ENCODE measurements around the gene HDAC4.

Gene HDAC4

GRCh38 chr2:239029958-239030357, 370.9 kb downstream of the HDAC4 start:
- FAIRE-seq, result no peak
- DNase-seq (ENCODE audit: insufficient read length, low spot score), result no peak

- DNase-seq (ENCODE audit: insufficient read length, low spot score), result no peak
- no peak for FAIRE-seq
Observed at GRCh38 chr2:239028253-239028619, 372.6 kb downstream of the HDAC4 start.

GRCh38 chr2:239027391-239028252, 373.2 kb downstream of the HDAC4 start:
- no peak for DNase-seq (ENCODE audit: insufficient read length, low spot score)
- no peak for FAIRE-seq

DNA sequence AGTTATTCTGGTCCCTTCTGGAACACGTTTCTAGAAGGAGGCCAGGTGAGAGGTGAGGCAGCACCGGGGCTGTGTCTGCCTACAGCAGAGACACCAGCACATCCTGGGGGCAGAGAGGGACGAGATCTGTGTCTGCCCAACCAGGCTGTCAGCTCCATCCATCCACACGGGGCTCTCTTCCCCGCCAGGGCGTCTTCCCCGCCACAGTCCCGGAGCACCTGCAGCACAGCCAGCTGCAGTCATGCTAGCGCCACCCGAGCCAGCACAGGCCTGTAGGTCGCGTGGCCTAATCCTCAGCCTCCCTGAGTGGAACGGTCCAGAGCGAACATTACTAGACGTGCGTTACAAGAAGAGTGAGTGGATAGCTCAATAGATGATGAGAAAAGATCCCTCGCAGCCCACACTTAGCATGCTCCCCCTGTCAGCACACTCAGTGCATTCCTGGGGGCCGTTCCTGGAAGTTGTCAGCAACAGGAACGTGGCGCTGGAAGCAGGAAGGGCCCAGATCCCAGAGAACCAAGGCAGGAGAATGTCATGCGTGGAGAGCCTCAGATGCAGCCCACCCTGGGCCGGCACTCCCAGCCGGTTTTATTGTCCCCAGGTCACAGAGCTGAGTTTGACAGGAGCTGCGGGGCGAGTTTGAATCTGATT, 374.0 kb downstream of the HDAC4 start:
- no peak for FAIRE-seq
- no peak for DNase-seq (ENCODE audit: insufficient read length, low spot score)

- DNase-seq (ENCODE audit: insufficient read length, low spot score) (no peak), FAIRE-seq (no peak)
Observed at GRCh38 chr2:239025951-239026461, 374.8 kb downstream of the HDAC4 start.

- DNase-seq (ENCODE audit: insufficient read length, low spot score), result no peak
- FAIRE-seq, result no peak
Observed at GRCh38 chr2:239025096-239025801, 375.6 kb downstream of the HDAC4 start.

DNA sequence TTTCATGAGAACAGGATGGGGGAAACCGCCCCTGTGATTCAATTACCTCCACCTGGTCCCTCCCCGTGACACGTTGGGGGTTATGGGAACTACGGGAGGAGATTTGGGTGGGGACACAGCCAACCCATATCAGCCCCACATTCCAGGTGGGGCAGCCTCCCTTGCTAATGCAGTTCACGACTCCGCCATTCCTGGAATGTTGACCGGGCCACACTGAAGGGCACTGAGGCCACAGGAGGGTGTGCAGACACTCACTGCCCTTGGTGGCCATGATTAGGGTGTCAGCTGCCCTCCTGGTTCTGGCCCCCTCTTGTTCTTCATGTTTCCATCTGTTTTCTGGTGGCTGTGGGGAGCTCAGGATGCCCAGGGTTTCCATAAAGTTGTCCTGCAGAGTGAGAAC, 376.6 kb downstream of the HDAC4 start:
- DNase-seq (ENCODE audit: insufficient read length, low spot score) (no peak), FAIRE-seq (no peak)

GRCh38 chr2:239022437-239023260, 378.2 kb downstream of the HDAC4 start:
- DNase-seq (ENCODE audit: insufficient read length, low spot score) (no peak), FAIRE-seq (no peak)

DNA sequence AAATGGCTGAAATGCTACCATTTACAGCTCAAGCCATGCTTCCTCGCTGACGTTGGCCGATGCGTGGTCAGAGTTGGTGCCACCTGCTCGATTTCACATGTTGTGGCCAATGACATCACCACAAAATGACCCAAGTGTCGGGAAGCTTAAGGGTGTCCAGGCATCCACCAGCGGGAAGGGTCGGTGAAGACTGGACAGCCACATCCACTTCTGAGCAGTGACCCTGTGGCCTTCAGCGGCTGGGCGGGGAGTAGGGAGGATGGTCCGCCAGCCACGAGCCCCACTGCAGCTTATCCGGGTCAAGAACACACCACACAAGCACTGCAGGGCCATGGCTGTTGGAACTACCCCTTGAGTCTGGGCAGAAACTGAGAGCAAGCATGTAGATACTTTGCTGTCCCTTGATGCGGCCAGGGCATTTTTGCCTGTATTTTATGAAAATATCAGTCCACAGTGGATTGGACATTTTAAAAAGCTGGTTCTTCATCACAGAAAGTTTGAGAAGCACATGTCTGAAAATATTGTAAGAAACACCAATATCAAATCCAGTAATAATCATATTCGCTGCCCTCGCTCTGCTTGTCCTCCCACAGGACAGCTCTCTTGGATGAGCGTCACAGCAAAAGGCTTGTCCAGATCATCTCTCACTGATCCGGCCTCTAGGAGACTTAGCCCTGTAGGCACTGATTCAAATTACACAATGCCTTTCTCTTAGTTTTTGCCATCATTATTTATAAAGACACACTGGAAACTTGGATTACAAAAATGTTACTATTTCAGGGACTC, 379.0 kb downstream of the HDAC4 start:
- DNase-seq (ENCODE audit: insufficient read length, low spot score) (no peak), FAIRE-seq (no peak)

GRCh38 chr2:239021224-239021623, 379.6 kb downstream of the HDAC4 start:
- no peak for FAIRE-seq
- no peak for DNase-seq (ENCODE audit: insufficient read length, low spot score)

DNA sequence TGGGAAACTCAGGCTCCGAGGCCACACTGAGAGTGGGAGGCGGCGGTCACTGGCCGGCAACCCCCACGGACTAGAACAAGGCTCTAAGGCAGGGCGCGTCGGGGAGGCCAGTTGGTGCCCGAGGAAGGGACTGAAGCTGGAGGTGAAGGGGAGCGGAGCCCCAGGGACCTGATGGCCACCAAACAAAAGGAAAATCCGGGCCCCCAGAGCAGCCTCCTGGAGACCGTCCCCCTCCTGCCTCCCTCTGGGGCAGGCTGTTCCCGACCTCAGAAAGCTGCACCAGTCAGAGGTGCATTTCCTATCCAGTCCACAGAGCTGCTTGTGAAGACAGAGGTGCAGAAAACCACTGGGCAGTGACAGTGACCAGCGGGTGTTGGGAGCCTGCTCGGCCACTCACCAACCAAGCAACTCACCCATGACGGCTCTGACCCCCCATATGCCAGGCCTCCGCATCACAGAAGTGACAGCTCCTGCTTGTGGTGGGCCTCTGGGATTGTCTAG, 380.2 kb downstream of the HDAC4 start:
- FAIRE-seq, result no peak
- no peak for DNase-seq (ENCODE audit: insufficient read length, low spot score)

DNA sequence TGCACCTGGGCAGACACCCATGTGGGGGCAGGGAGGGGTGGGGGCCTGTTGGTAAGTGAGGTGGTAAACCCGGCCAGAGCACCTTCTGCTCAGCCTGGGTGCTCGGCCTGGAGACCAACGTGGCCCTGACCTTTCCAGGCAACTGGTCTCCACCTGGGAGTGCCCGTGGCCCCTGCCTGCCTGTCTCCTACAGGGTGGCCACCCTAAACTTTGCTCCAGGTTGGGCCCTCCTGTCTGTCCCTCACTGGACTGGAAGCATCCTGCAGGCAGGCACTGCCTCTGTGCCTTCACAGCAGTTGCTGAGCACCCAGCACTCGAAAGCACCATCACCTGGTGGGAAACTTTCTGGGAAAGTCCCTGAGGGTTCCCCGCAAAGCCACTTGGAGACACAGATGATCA, 381.6 kb downstream of the HDAC4 start:
- FAIRE-seq, result no peak
- DNase-seq (ENCODE audit: insufficient read length, low spot score), result no peak

DNA sequence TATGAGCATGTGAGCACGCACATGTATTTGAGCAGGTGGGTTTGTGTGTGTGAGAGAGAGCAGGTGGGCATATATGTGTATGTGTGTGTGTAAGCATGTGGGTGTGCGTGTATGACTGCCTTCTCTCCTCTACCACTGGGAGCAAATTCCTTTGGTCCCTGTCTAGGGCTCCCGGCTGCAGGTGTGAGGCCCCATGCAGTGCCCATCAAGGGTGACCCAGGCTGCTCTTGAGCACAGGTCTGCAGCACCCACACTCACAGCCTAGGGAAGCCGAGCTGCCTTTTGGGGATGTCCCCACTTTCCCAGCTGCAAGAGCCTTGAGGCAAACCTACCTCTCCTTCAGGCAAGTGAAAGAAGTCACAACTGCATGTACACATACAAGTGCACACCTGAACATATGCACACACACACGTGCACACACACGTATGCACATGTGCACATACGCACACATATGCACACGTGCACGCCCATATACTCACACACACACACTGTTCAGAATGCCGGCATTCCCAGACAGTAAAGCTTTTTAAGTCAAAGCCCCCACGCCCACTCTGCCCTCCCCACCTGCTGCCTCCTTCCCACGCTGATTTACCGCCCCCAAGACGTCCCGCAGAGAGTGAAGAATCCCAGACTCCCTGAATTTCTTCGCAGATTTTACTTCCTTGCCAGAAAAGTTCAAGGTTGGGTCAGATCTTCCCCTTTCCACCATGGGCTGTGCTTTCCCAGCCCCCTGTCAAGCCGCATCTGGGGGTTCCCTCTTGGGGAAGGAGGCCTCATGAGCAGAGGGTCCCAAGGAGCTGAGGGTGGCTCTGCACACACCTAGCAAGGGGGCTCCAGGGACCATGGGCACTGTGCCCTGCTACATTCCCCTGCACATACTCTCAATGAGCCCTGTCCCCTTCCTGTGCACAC, 382.3 kb downstream of the HDAC4 start:
- FAIRE-seq (no peak), DNase-seq (ENCODE audit: insufficient read length, low spot score) (no peak)

DNA sequence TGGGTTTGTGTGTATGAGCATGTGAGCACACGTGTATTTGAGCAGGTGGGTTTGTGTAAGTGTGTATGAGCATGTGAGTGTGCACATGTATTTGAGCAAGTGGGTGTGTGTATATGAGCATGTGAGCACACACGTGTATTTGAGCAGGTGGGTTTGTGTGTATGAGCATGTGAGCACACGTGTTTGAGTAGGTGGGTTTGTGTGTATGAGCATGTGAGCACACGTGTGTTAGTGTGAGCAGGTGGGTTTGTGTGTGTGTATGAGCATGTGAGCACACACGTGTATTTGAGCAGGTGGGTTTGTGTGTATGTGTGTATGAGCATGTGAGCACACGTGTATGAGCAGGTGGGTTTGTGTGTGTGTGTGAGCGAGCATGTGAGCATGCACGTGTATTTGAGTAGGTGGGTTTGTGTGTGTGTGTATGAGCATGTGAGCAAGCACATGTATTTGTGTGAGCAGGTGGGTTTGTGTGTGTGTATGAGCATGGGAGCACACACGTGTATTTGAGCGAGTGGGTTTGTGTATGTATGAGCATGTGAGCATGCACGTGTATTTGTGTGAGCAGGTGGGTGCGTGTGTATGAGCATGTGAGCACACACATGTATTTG, 383.2 kb downstream of the HDAC4 start:
- FAIRE-seq, result no peak
- DNase-seq (ENCODE audit: insufficient read length, low spot score), result no peak

- DNase-seq (ENCODE audit: insufficient read length, low spot score) (no peak), FAIRE-seq (no peak)
Observed at GRCh38 chr2:239015901-239016675, 384.7 kb downstream of the HDAC4 start.

DNA sequence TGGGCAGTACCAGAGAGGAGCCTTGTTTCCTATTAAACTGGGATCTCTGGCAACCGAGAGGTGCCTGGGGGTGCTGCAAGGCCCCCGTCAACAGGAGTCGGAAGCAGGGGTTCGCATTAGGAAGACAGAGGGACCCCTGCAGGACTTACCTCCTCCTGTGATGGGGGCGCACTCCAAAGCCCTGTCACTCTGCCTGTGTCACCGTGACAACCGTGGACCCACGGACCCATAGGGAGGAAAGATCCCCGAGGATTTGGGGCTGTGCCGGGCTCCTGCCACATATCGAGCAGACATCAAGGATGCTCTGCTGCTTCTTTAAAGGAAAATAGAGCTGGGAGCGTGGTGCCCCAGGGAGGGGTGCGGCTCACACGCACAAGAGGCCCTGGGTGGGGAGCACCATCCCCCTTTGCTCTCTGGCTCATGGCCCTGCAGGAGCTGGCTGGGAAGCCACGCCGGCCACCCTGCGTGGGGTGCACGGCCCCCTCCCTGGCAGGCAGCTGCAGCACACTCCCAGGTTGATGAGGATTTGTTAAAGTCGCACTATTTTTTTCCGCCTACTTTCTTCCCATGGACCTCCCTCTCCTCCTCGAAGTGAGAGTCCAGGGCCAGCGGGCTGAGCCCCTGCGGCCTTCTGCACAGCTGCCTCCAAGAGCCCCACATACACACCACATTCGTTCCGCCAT, 385.5 kb downstream of the HDAC4 start:
- DNase-seq (ENCODE audit: insufficient read length, low spot score) (no peak), FAIRE-seq (no peak)

All from GM19239 (cell line).